ENCODE results near the gene CCDC183.

GRCh38 chr9:136808806-136809158, 12.6 kb downstream of the CCDC183 start:
- TF ChIP-seq REST (IDR thresholded peaks at IDR 0.05; ENCODE audit: borderline replicate concordance) (no peak), CTCF (IDR thresholded peaks at IDR 0.05; ENCODE audit: poor library complexity, severe bottlenecking) (no peak), SMC3 (conservative IDR thresholded peaks at IDR 0.05; ENCODE audit: poor library complexity) (no peak), EZH2 (IDR thresholded peaks at IDR 0.05; ENCODE audit: borderline replicate concordance, insufficient read depth, low read length, poor library complexity, severe bottlenecking) (no peak), EP300 (conservative IDR thresholded peaks at IDR 0.05; ENCODE audit: poor library complexity, severe bottlenecking) (no peak), POLR2AphosphoS5 (IDR thresholded peaks at IDR 0.05) (no peak)

All from neural cell (in vitro differentiated cells).